ENCODE results near the gene SEPTIN8.

SEPTIN8 gene

GRCh38 chr5:132760601-132761317 is 16.3 kb downstream of the SEPTIN8 start:
- TF ChIP-seq EP300 (IDR thresholded peaks at IDR 0.05; ENCODE audit: borderline replicate concordance) (no peak), YY1 (IDR thresholded peaks at IDR 0.05; ENCODE audit: low read depth) (no peak), TAF1 (IDR thresholded peaks at IDR 0.05; ENCODE audit: low read depth) (no peak), RAD21 (IDR thresholded peaks at IDR 0.05; ENCODE audit: low read depth) (no peak), TEAD4 (IDR thresholded peaks at IDR 0.05) (no peak), REST (IDR thresholded peaks at IDR 0.05; ENCODE audit: low read depth) (no peak), EGR1 (IDR thresholded peaks at IDR 0.05) (no peak), NFIC (IDR thresholded peaks at IDR 0.05) (no peak), FOXM1 (IDR thresholded peaks at IDR 0.05; ENCODE audit: borderline replicate concordance, low read depth) (no peak), TCF12 (IDR thresholded peaks at IDR 0.05; ENCODE audit: low read depth) (no peak), ZBTB7A (IDR thresholded peaks at IDR 0.05; ENCODE audit: low read depth) (no peak), CREB1 (IDR thresholded peaks at IDR 0.05; ENCODE audit: low read depth) (no peak), USF1 (IDR thresholded peaks at IDR 0.05) (no peak), MAX (IDR thresholded peaks at IDR 0.05) (no peak)

GRCh38 chr5:132760049-132760420 is 17.0 kb downstream of the SEPTIN8 start:
- TF ChIP-seq CREB1 (IDR thresholded peaks at IDR 0.05; ENCODE audit: low read depth) (no peak), YY1 (IDR thresholded peaks at IDR 0.05; ENCODE audit: low read depth) (no peak), TAF1 (IDR thresholded peaks at IDR 0.05; ENCODE audit: low read depth) (no peak), TEAD4 (IDR thresholded peaks at IDR 0.05) (no peak), RAD21 (IDR thresholded peaks at IDR 0.05; ENCODE audit: low read depth) (no peak), ZBTB7A (IDR thresholded peaks at IDR 0.05; ENCODE audit: low read depth) (no peak)

GRCh38 chr5:132759114-132760048 is 17.7 kb downstream of the SEPTIN8 start:
- TF ChIP-seq REST (IDR thresholded peaks at IDR 0.05; ENCODE audit: low read depth), result no peak
- no peak for TF ChIP-seq ZBTB7A (IDR thresholded peaks at IDR 0.05; ENCODE audit: low read depth)
- TF ChIP-seq EP300 (IDR thresholded peaks at IDR 0.05; ENCODE audit: borderline replicate concordance), result no peak
- no peak for TF ChIP-seq FOXM1 (IDR thresholded peaks at IDR 0.05; ENCODE audit: borderline replicate concordance, low read depth)
- no peak for TF ChIP-seq CREB1 (IDR thresholded peaks at IDR 0.05; ENCODE audit: low read depth)

- TF ChIP-seq RAD21 (IDR thresholded peaks at IDR 0.05; ENCODE audit: low read depth) (no peak), FOXM1 (IDR thresholded peaks at IDR 0.05; ENCODE audit: borderline replicate concordance, low read depth) (no peak)
Measured at GRCh38 chr5:132758451-132758850, 18.6 kb downstream of the SEPTIN8 start.

GRCh38 chr5:132756542-132756941 is 20.5 kb downstream of the SEPTIN8 start:
- TF ChIP-seq MAX (IDR thresholded peaks at IDR 0.05) (no peak), FOXM1 (IDR thresholded peaks at IDR 0.05; ENCODE audit: borderline replicate concordance, low read depth) (no peak), RAD21 (IDR thresholded peaks at IDR 0.05; ENCODE audit: low read depth) (no peak), EGR1 (IDR thresholded peaks at IDR 0.05) (no peak)

- TF ChIP-seq RAD21 (IDR thresholded peaks at IDR 0.05; ENCODE audit: low read depth) (peak; percentile 18; the same call in 1 of the 2 replicates), TAF1 (IDR thresholded peaks at IDR 0.05; ENCODE audit: low read depth) (no peak), CREB1 (IDR thresholded peaks at IDR 0.05; ENCODE audit: low read depth) (no peak), USF1 (IDR thresholded peaks at IDR 0.05) (no peak), YY1 (IDR thresholded peaks at IDR 0.05; ENCODE audit: low read depth) (no peak), FOXM1 (IDR thresholded peaks at IDR 0.05; ENCODE audit: borderline replicate concordance, low read depth) (no peak), REST (IDR thresholded peaks at IDR 0.05; ENCODE audit: low read depth) (no peak), NFIC (IDR thresholded peaks at IDR 0.05) (no peak)
Measured at GRCh38 chr5:132754947-132755346, 22.1 kb downstream of the SEPTIN8 start.

Measured in Ishikawa (cell line).